ENCODE measurements around the gene XYLT1. TPM values are rescaled to one million over a fixed set of nuclear protein-coding genes. Genes with fewer than 3 reads are reported as not detected.

Gene XYLT1
- total and polyA plus RNA-seq, 2 of the 8 experiments (the other 6 are each of a cell fraction or from before 2014, with no cell fraction given) = 6.6 to 25.4 TPM

GRCh38 chr16:17331071-17331607 is 139.6 kb downstream of the XYLT1 start:
- H2BK20ac ChIP-seq (ENCODE audit: low read length) = no peak overlapping the region; the same call in 1 of the 2 replicates
- H3K79me2 ChIP-seq (ENCODE audit: control insufficient read depth in 1 of 2, insufficient read depth in 2 of 2, low read length in 2 of 2) = no peaks in the 10 kb centered on the region; a peak in 1 of 4 replicates
- 0 out of 2 replicates have a peak overlapping the region, but pooled peaks have one; percentile 6 for H2BK12ac ChIP-seq (ENCODE audit: low read depth, low read length)
- WGBS, 2 experiments (ENCODE audit: extremely low coverage in 1 of 2, insufficient coverage in 1 of 2, insufficient read length in 1 of 2, insufficient replicate concordance in 2 of 2, low coverage in 1 of 2, low lambda C conversion rate in 2 of 2, missing lambda C conversion rate in 1 of 2) = 74% methylated on average over 10 of the region's 10 CpGs; no CpG with 5 or more reads in 1 of the 2 experiments
- no peak overlapping the region for H3K4me3 ChIP-seq (ENCODE audit: extremely low read depth in 1 of 4, insufficient read depth in 2 of 4, low read depth in 3 of 4, low read length in 4 of 4)
- DNase-seq (ENCODE audit: low read depth in 1 of 2, low spot score in 2 of 2) (no peak), FAIRE-seq (no peak)
- no peak overlapping the region for H2BK5ac ChIP-seq (ENCODE audit: low read depth, low read length)
- no peak overlapping the region for H2BK120ac ChIP-seq (replicated peaks; ENCODE audit: low read depth, low read length)
- H3K4ac ChIP-seq (replicated peaks; ENCODE audit: insufficient read length, low read depth, low read length) = no peak overlapping the region
- no peak overlapping the region for H3K9ac ChIP-seq (replicated peaks in 1 of 4; ENCODE audit: extremely low read depth in 1 of 4, low read depth in 3 of 4, low read length in 3 of 4)
- H2AFZ ChIP-seq (ENCODE audit: low read length) = no peak overlapping the region
- H3K14ac ChIP-seq (ENCODE audit: insufficient read length) = no peak overlapping the region
- ChIA-PET CTCF (ENCODE audit: partially characterized antibody) (interaction anchor here (0.6 kb wide), 1 partner anchor 134 kb away, joined by 3 read pairs; no protein-coding TSS in a partner anchor), POLR2A (ENCODE audit: partially characterized antibody) (interaction anchor here (0.6 kb wide), 1 partner anchor 102 kb away, joined by 3 read pairs; no protein-coding TSS in a partner anchor)
- no peak overlapping the region; the same call in 1 of the 2 replicates for H3K27ac ChIP-seq (ENCODE audit: low read depth, low read length)
- H3K9me3 ChIP-seq (ENCODE audit: insufficient read depth in 2 of 2, low read depth in 1 of 2, low read length in 1 of 2) = no peaks in the 10 kb centered on the region
- H3K56ac ChIP-seq (replicated peaks; ENCODE audit: insufficient read length, low read depth, low read length) = no peak overlapping the region
- H4K5ac ChIP-seq (ENCODE audit: insufficient read length, low read depth, low read length) = no peak overlapping the region
- no peak overlapping the region for H3K18ac ChIP-seq (ENCODE audit: extremely low read depth, low read length)
- peaks cover 0 to 5% (median 2%) of the 10 kb centered on the region in 4 experiments; a peak in 3 of 7 replicates for H3K4me1 ChIP-seq (replicated peaks in 1 of 4; ENCODE audit: control insufficient read depth in 3 of 4, insufficient read depth in 4 of 4, low read length in 3 of 4)
- H4K8ac ChIP-seq (ENCODE audit: extremely low read depth, insufficient read depth, low read length) = no peak overlapping the region
- no peaks in the 10 kb centered on the region for H3K23me2 ChIP-seq (ENCODE audit: low read depth, low read length)
- H3K27me3 ChIP-seq (replicated peaks in 1 of 4; ENCODE audit: control insufficient read depth in 3 of 4, extremely low read depth in 1 of 4, insufficient read depth in 3 of 4, low read length in 3 of 4) = no peaks in the 10 kb centered on the region
- H3K36me3 ChIP-seq (ENCODE audit: control insufficient read depth in 2 of 4, insufficient read depth in 4 of 4, low read length in 3 of 4) = no peaks in the 10 kb centered on the region
- no peaks in the 10 kb centered on the region for H4K20me1 ChIP-seq (replicated peaks in 1 of 2; ENCODE audit: control insufficient read depth in 1 of 2, insufficient read depth in 2 of 2, low read length in 2 of 2)
- H2BK15ac ChIP-seq (ENCODE audit: low read length) = no peak overlapping the region
- H2AK5ac ChIP-seq (ENCODE audit: low read depth, low read length) = no peak overlapping the region
- H4K91ac ChIP-seq (replicated peaks; ENCODE audit: insufficient read length, low read length) = no peak overlapping the region
- no peak overlapping the region; a peak in 1 of 4 replicates for H3K4me2 ChIP-seq (ENCODE audit: insufficient read depth in 1 of 2, low read depth in 2 of 2, low read length in 2 of 2)
- no peak overlapping the region for H3K23ac ChIP-seq (ENCODE audit: insufficient read length)
- H3K79me1 ChIP-seq (ENCODE audit: low read depth, low read length) = peaks cover 7% of the 10 kb centered on the region
- TF ChIP-seq POLR2AphosphoS5 (IDR thresholded peaks at IDR 0.05; ENCODE audit: low read depth, low read length) = no peak
- no peak for TF ChIP-seq TBP (IDR thresholded peaks at IDR 0.05; ENCODE audit: low read depth, low read length)
- no peak for TF ChIP-seq CBX5 (IDR thresholded peaks at IDR 0.05; ENCODE audit: low read depth, low read length)
- TF ChIP-seq EZH2 (IDR thresholded peaks at IDR 0.05; ENCODE audit: low read depth, low read length, severe bottlenecking) = no peak
- TF ChIP-seq RNF2 (IDR thresholded peaks at IDR 0.05; ENCODE audit: borderline replicate concordance, low read depth, low read length, missing control alignments, poor library complexity, severe bottlenecking) = no peak
- TF ChIP-seq FOSL1 (IDR thresholded peaks at IDR 0.05; ENCODE audit: insufficient read depth, low read depth, low read length) = no peak
- no peak for TF ChIP-seq NANOG (IDR thresholded peaks at IDR 0.05; ENCODE audit: insufficient read depth, low read depth, low read length, poor library complexity, severe bottlenecking)
- no peak for TF ChIP-seq TAF1 (IDR thresholded peaks at IDR 0.05; ENCODE audit: low read depth, low read length)
- TF ChIP-seq USF2 (IDR thresholded peaks at IDR 0.05; ENCODE audit: low read length) = no peak
- no peak for TF ChIP-seq NRF1 (IDR thresholded peaks at IDR 0.05; ENCODE audit: low read depth, low read length)
- TF ChIP-seq SAP30 (IDR thresholded peaks at IDR 0.05; ENCODE audit: insufficient read depth, insufficient replicate concordance, low read length) = no peak

Data from H1 (cell line).